HEK293 (cell line): Measurements from ENCODE around the gene SUGP2.

ENCODE experiments used
- ATF2 ChIP-seq: fragments of 450-650 bp; formaldehyde crosslinking; IDR thresholded peaks from 2 replicates; pipeline ENCODE4 v1.5.1; 2016; ENCODE audit warnings: missing biosample characterization, missing genetic modification characterization, low read depth
- CTCF ChIP-seq: fragments of 450-650 bp; formaldehyde crosslinking; IDR thresholded peaks from 2 replicates; pipeline ENCODE4 v1.5.1; 2016; ENCODE audit warnings: missing biosample characterization, missing genetic modification characterization
- GLI2 ChIP-seq: fragments of 450-650 bp; formaldehyde crosslinking; IDR thresholded peaks from 2 replicates; pipeline ENCODE4; 2017; ENCODE audit warnings: missing biosample characterization, missing genetic modification characterization, low read depth, borderline replicate concordance
- GLI4 ChIP-seq: fragments of 450-650 bp; formaldehyde crosslinking; IDR thresholded peaks from 2 replicates; pipeline ENCODE4 v1.5.1; 2016; ENCODE audit warnings: missing biosample characterization, missing genetic modification characterization
- HOXD13 ChIP-seq: sonication (generic); formaldehyde crosslinking; IDR thresholded peaks from 2 replicates; pipeline ENCODE4 v1.8.0; 2022; ENCODE audit warnings: missing genetic modification reagents, borderline replicate concordance
- PATZ1 ChIP-seq: fragments of 450-650 bp; formaldehyde crosslinking; IDR thresholded peaks from 2 replicates; pipeline ENCODE4 v1.5.1; 2016; ENCODE audit warnings: missing biosample characterization, missing genetic modification characterization
- REST ChIP-seq: fragments of 450-650 bp; formaldehyde crosslinking; IDR thresholded peaks from 2 replicates; pipeline ENCODE4 v1.5.1; 2016; ENCODE audit warnings: missing biosample characterization, missing genetic modification characterization
- ZBTB7A ChIP-seq: fragments of 450-650 bp; formaldehyde crosslinking; IDR thresholded peaks from 2 replicates; pipeline ENCODE4 v1.5.1; 2016; ENCODE audit warnings: low read depth, missing biosample characterization, missing genetic modification characterization
- ZFP41 ChIP-seq: fragments of 450-650 bp; formaldehyde crosslinking; IDR thresholded peaks from 2 replicates; pipeline ENCODE4 v1.5.1; 2016; ENCODE audit warnings: missing biosample characterization, missing genetic modification characterization, borderline replicate concordance
- ZNF18 ChIP-seq: fragments of 450-650 bp; formaldehyde crosslinking; IDR thresholded peaks from 2 replicates; pipeline ENCODE4 v1.5.1; 2016; ENCODE audit warnings: missing biosample characterization, missing genetic modification characterization
- ZNF239 ChIP-seq: fragments of 450-650 bp; formaldehyde crosslinking; IDR thresholded peaks from 2 replicates; pipeline ENCODE4 v1.5.1; 2016; ENCODE audit warnings: missing biosample characterization, missing genetic modification characterization
- ZNF426 ChIP-seq: fragments of 450-650 bp; formaldehyde crosslinking; IDR thresholded peaks from 2 replicates; pipeline ENCODE4 v1.5.1; 2017; ENCODE audit warnings: missing biosample characterization, missing genetic modification characterization, mild to moderate bottlenecking, inconsistent platforms, moderate library complexity
- ZNF549 ChIP-seq: fragments of 450-650 bp; IDR thresholded peaks from 2 replicates; pipeline ENCODE4 v1.5.1; 2018; ENCODE audit warnings: missing biosample characterization, missing genetic modification characterization, mild to moderate bottlenecking, inconsistent platforms, moderate library complexity
- ZNF704 ChIP-seq: fragments of 450-650 bp; formaldehyde crosslinking; IDR thresholded peaks from 2 replicates; pipeline ENCODE4 v1.5.1; 2016; ENCODE audit warnings: missing biosample characterization, missing genetic modification characterization

- TF ChIP-seq CTCF (tag by site-specific recombination), result no peak
- no peak for TF ChIP-seq ZNF549 (tag by site-specific recombination)
- TF ChIP-seq HOXD13 (CRISPR knock-in tag), result no peak
- TF ChIP-seq ZNF704 (tag by site-specific recombination), result no peak
- no peak for TF ChIP-seq ZNF239 (tag by site-specific recombination)
- no peak for TF ChIP-seq GLI2
- TF ChIP-seq REST (tag by site-specific recombination), result no peak
- no peak for TF ChIP-seq ZBTB7A
- no peak for TF ChIP-seq ZFP41 (tag by site-specific recombination)
- no peak for TF ChIP-seq PATZ1 (tag by site-specific recombination)
- no peak for TF ChIP-seq ZNF18 (tag by site-specific recombination)
- TF ChIP-seq GLI4 (tag by site-specific recombination), result no peak
- TF ChIP-seq ZNF426, result no peak
- TF ChIP-seq ATF2, result no peak
Measured at GRCh38 chr19:19043881-19044280, 10.6 kb upstream of the SUGP2 start.
